HG03064 (cell line): ENCODE measurements around the gene MED15.
A peak's percentile ranks its signal among the peaks of the same experiment; 100 is the strongest.
"Not testable (repeated sequence)": the region's sequence is repeated elsewhere in the genome, so short reads cannot be mapped to it uniquely, and the experiment has no call there.

Experiments
- ATAC-seq: cut with Tn5 transposase; IDR thresholded peaks from one replicate; pipeline ENCODE4 v1.9.1; 2021; ENCODE audit warnings: low read depth; ENCODE audit not compliant: unreplicated experiment

Gene MED15

DNA sequence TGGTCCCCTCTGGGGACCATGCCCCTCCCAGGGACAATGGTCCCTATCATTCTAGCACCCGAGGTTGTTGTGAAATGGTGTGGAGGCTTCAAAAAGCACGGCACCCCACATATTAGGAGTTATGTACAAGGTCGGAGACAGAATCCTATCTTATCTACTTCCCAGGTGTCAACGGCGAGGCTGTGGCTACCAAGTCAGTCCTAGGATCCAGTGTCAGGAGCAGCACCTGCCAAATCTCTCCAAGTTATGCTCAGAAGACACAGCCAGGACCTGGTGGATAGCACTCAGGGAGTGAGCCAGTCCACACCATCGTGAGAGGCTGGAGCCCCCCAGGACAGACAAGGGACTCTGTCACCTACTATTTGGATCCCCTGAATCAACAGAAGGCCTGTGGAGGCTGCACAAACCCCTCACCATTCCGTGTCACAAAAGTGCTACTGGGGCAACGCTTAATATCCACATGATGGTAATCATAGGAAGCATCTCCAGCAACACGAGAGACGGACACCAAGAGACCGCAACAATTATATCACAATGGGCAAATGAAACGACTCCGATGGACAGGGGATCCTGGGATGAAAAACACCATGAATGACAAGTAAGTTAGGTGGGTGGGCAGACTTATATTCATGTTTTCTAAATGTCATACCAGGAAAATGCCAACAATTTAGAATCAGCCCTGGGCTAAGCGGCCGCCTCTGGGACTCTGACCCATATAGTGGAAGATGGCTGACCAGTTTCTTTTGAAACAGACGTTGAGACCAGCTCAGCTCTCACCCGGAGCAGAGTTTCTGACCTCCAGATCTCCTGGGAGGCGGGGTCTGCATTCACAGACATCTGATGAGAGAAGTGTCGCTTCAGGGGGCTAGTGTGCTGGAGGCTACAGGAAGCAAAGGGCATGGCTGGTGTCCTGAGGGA is 108.4 kb downstream of the MED15 start:
- ATAC-seq: no peak

- no peak for ATAC-seq
These were observed 109.1 kb downstream of the MED15 start for GRCh38 chr22:20616451-20617043.

- ATAC-seq: no peak
These were observed 111.1 kb downstream of the MED15 start for GRCh38 chr22:20618488-20618887.

DNA sequence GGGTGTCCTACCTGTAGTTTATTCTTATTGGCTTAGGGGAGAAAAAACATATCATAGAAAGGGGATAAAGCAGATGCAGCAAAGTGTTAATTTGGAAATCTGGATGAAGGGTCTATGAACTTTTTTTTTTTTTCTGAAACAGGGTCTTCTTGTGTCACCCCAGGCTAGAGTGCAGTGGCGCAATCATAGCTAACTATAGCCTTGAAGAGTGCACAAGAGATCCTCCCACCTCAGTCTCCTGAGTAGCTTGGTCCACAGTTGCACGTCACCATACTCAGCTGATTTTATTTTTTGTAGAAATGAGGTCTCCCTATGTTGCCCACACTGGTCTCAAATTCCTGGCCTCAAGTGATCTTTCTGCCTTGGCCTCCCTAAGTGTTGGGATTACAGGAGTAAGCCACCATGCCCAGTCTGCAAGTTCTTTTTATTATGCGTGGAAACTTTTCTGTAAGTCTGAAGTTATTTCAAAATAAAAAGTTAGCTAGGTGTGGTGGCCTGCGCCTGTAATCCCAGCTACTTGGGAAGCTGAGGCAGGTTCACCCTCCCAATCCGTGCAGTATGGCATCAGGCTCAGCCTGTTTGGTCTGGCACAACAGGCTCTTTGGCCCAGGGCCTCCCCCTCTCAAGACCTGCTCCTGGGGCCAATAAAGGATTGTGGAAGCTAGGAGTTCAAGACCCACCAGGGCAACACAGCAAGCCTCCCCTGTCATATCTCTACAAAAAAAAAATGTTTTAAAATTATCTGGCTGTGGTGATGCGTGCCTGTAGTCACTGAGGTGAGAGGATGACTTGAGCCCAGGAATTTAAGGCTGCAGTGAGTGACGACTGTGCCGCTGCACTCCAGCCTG is 111.9 kb downstream of the MED15 start:
- no peak for ATAC-seq

GRCh38 chr22:20619893-20620194 is 112.4 kb downstream of the MED15 start:
- not testable (repeated sequence) for ATAC-seq

GRCh38 chr22:20621162-20621561 is 113.8 kb downstream of the MED15 start:
- ATAC-seq: no peak

GRCh38 chr22:20622650-20623339 is 115.4 kb downstream of the MED15 start:
- ATAC-seq: no peak

GRCh38 chr22:20624161-20624616 is 116.8 kb downstream of the MED15 start:
- ATAC-seq: peak; percentile 68

- ATAC-seq: no peak
These were observed 117.9 kb downstream of the MED15 start for GRCh38 chr22:20625270-20625669.

DNA sequence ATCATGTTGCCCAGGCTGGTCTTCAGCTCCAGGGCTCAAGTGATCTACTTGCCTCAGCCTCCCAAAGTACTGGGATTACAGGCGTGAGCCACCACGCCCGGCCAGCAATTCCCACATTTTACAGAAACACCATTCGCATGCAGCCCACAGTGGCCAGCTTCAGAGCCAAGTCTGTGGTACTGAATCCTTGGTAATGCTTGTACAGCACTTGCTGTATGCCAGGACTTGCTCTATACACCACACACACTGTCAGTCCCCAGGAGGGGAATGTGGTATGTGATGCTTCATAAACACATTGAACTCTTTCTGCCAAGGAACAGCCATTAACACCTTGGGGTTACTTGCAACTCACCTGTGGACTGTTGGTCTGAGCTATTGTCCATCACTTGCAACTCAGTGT is 119.4 kb downstream of the MED15 start:
- ATAC-seq: no peak

DNA sequence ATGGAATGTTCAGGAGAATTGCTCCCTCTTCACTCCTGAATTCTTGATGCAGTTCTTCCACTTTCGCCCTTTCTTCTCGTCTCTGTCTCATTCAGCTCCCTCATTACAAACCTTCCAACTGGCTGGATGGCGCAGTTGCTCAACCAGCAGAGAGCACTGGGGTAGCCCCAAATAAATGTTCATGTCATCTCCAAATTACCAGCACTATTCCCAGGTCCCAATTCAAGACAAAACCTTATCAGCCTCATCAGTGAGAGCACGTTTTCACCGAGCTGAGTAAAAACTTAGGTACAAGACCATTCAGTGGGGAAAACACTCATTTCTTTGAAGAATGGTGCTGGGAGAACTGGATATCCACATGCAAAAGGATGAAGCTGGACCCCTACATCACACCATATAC is 120.0 kb downstream of the MED15 start:
- ATAC-seq: no peak

GRCh38 chr22:20628081-20628939 is 120.9 kb downstream of the MED15 start:
- ATAC-seq: no peak

GRCh38 chr22:20629401-20629800 is 122.0 kb downstream of the MED15 start:
- ATAC-seq: no peak

DNA sequence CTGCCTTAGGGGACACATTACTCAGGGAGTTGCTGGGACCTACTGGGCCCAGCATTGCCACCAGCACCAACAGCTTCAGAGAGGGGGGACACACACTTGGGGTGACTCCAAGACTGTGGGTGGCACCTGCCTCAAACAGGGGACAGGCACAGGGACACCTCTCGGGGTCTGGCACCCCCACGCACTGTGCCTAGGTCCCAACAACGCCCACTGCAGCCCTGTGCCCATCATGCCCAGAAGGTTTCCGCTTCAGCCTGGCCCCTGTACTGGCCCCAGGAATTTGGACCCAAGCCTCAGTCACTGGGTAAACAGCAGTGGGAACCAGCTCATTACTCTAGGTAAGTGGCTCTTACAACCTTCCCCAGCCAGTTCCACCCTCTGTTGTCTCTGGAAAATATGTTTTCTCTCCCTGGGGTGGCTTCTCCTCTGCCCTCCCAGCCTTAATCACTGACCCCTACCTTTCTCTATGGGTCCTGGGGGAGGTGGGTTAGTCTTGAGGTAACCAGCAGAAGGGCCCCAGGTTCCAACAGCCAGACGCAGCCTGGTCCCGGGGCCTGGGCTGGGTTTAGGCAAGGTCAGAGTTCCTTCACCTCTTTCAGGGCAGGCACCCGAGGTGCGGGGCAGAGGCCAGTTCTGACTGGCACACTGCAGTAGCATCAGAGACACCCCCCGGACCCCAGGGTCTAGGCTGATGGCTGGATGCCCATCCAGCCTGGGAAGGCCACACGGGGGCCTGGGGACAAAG is 123.6 kb downstream of the MED15 start:
- no peak for ATAC-seq

GRCh38 chr22:20632082-20632481 is 124.7 kb downstream of the MED15 start:
- ATAC-seq: no peak

- ATAC-seq: no peak
These were observed 125.1 kb downstream of the MED15 start for GRCh38 chr22:20632518-20632917.

DNA sequence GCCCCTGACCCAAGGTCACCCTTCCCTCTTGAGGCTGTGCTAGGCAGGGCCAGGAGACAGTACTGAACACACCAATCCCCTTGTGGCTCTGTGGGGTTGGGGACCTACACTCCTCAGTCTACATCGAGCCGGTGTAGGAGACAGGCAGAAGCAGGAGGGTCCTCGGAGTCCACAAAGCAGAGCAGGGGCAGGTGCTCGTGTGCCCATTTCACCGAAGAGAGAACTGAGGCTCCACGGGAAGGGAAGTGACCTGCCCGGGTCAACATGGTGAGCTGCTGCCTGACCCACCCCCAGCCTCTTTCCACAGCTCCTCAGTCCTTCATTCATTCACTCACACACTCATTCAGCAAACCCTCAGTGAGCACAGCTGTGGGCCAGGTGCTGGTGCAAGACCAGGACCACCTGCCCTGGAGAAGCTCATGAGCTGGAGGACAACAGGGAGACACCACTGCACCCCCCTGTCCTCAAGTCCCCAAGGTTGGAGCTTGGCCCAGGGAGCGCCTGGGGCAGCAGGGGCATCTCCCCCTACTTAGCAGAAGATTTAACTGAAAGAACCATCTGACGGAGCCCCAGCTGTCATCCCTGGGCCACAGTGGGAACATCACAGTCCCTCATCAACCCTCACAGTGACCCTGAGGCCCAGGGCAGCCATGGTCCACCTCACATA is 127.3 kb downstream of the MED15 start:
- no peak for ATAC-seq

DNA sequence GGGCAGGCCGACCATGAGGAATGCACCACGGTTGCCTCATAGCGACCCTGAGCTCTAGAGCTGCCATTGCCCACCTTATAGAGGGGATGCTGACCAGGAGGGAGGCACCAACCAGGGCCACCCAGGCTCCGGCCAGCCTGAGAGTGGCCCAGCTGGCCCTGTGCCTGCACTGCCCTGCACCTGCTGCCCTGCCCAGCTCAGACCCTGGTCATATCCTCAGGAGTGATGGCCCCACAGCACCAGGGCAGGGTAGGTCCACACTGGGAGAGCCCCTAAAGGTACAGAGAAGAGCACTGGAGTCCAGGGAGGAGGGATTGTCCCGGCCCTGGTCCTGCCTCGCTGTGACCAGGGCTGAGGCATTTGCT is 127.8 kb downstream of the MED15 start:
- no peak for ATAC-seq
